ENCODE measurements around the gene ID3.
A peak's percentile ranks its signal among the peaks of the same experiment; 100 is the strongest.

Gene ID3

GRCh38 chr1:23599125-23599524 is 39.8 kb upstream of the ID3 start:
- Histone ChIP-seq H3K4me1 (peaks cover 22% of the 10 kb centered on the region), H3K36me3 (no peaks in the 10 kb centered on the region), H3K27me3 (no peaks in the 10 kb centered on the region), H3K4me3 (ENCODE audit: low read depth, low read length) (no peak overlapping the region), H3K9me3 (no peaks in the 10 kb centered on the region)
- TF ChIP-seq, protein P1, sequence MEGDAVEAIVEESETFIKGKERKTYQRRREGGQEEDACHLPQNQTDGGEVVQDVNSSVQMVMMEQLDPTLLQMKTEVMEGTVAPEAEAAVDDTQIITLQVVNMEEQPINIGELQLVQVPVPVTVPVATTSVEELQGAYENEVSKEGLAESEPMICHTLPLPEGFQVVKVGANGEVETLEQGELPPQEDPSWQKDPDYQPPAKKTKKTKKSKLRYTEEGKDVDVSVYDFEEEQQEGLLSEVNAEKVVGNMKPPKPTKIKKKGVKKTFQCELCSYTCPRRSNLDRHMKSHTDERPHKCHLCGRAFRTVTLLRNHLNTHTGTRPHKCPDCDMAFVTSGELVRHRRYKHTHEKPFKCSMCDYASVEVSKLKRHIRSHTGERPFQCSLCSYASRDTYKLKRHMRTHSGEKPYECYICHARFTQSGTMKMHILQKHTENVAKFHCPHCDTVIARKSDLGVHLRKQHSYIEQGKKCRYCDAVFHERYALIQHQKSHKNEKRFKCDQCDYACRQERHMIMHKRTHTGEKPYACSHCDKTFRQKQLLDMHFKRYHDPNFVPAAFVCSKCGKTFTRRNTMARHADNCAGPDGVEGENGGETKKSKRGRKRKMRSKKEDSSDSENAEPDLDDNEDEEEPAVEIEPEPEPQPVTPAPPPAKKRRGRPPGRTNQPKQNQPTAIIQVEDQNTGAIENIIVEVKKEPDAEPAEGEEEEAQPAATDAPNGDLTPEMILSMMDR (IDR thresholded peaks at IDR 0.05; ENCODE audit: low read depth, low read length): no peak
- DNase-seq: no peak

DNA sequence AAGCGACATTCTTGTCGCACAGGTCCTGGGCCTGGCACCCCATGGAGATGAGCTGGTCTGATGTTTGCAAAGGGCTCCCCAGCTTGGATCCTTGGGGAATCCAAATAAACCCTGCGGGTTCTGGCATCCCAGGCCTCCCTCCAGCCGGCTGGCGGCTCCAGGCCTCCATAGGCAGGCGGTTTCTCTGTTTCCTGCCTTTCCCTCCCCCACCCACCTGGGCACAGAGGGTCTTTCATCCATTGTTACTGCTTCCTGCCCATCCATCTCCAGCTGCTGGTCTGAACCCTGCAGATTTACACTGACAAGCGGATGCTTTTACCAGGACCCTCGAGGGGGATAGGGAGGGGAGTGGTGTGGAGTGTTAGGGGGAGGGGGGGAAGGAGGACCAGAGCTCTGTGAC is 39.1 kb upstream of the ID3 start:
- no peak overlapping the region for H3K4me3 ChIP-seq (ENCODE audit: low read depth, low read length)

DNA sequence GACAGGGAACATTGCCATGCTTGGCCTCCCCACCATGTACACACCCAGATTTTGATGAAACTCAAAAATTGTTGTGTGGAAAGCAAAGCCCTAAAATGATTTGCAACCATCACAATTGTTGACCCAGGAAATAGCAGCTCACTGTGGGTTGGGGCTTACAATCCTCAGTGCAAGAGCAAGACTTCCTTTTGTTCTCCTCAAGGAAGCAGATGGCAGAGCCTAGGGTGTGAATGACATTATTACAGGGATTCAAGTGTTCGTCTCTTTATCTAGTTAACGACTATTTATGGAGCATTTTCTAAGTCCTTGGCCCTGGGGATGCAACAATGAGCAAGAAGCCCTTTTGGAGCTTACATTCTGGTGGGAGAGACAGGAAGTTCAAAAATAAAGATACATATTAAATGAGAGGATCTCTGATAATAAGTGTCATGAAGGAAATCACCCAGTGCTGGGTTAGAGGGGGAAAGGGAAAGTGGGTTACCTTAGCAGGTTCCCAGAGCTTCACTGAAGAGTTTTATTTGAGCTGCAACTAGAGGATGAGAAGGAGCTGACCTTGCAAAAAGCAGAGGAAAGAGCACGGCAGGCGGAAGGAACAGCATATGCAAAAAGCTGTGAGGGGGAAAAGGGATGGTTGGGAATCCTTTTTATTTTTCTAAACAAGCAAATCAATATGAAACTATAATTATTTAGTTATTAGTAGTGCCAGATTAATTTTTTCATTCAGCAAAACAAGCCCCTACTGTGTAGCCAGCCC is 38.5 kb upstream of the ID3 start:
- Histone ChIP-seq H3K9me3 (no peaks in the 10 kb centered on the region), H3K27me3 (no peaks in the 10 kb centered on the region), H3K4me3 (ENCODE audit: low read depth, low read length) (peak overlapping the region; percentile 17; the same call in 1 of the 2 replicates), H3K36me3 (no peaks in the 10 kb centered on the region), H3K4me1 (peaks cover 22% of the 10 kb centered on the region)
- no peak for DNase-seq
- TF ChIP-seq, protein P1 (IDR thresholded peaks at IDR 0.05; ENCODE audit: low read depth, low read length): no peak

More for the DNA sequence above, 39.1 kb upstream of the ID3 start:
- H3K9me3 ChIP-seq: no peaks in the 10 kb centered on the region
- H3K27me3 ChIP-seq: no peaks in the 10 kb centered on the region
- H3K36me3 ChIP-seq: no peaks in the 10 kb centered on the region
- peak; percentile 87 for DNase-seq
- TF ChIP-seq, protein P1 (IDR thresholded peaks at IDR 0.05; ENCODE audit: low read depth, low read length): no peak
- H3K4me1 ChIP-seq: peaks cover 22% of the 10 kb centered on the region

GRCh38 chr1:23596382-23597358 is 37.4 kb upstream of the ID3 start:
- TF ChIP-seq, protein P1 (IDR thresholded peaks at IDR 0.05; ENCODE audit: low read depth, low read length): no peak
- no peaks in the 10 kb centered on the region for H3K9me3 ChIP-seq
- no peak for DNase-seq
- H3K4me1 ChIP-seq: peaks cover 22% of the 10 kb centered on the region
- no peaks in the 10 kb centered on the region for H3K36me3 ChIP-seq
- no peaks in the 10 kb centered on the region for H3K27me3 ChIP-seq
- H3K4me3 ChIP-seq (ENCODE audit: low read depth, low read length): no peak overlapping the region

DNA sequence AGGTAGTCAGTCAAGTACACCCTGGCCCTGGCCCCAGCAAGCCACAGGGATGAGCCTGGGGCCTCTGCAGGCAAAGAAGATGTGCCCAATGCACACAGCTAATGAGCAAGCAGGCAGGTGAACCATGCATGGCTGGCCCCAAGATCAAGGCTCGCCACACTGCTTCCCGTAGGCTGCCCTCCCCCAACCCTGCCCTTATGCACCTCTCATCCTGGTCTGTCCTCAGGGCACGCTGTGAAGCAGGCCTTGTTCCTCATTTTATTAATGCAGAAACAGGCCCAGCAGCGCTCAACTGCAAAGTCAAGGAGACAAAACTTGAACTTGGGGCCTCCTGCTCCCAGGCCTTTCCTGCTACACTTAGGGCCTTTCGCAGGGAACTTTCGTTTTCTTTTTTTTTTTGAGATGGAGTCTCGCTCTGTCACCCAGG is 35.6 kb upstream of the ID3 start:
- TF ChIP-seq, protein P1 (IDR thresholded peaks at IDR 0.05; ENCODE audit: low read depth, low read length): no peak
- peak; percentile 59 for DNase-seq
- Histone ChIP-seq H3K36me3 (no peaks in the 10 kb centered on the region), H3K4me1 (peaks cover 31% of the 10 kb centered on the region), H3K4me3 (ENCODE audit: low read depth, low read length) (no peak overlapping the region), H3K27me3 (no peaks in the 10 kb centered on the region), H3K9me3 (no peaks in the 10 kb centered on the region)
